Measurements from ENCODE around the gene OR10G2. TPM values are rescaled to one million over a fixed set of nuclear protein-coding genes. Genes with fewer than 3 reads are reported as not detected.

Gene OR10G2
- total RNA-seq, 1 donor from 2014 or later = not detected

GRCh38 chr14:21669284-21669683, 34.5 kb upstream of the OR10G2 start:
- H3K27me3 Mint-ChIP-seq (ENCODE audit: low read depth) = peaks cover 29% of the 10 kb centered on the region
- DNase-seq (ENCODE audit: low spot score in 2 of 2, unreplicated experiment in 2 of 2) = no peak
- H3K4me1 Mint-ChIP-seq = no peaks in the 10 kb centered on the region
- no peak overlapping the region for H3K4me3 Mint-ChIP-seq
- no peak for TF ChIP-seq CTCF (IDR thresholded peaks at IDR 0.05; ENCODE audit: unreplicated experiment)
- peaks cover 2% of the 10 kb centered on the region for H3K9me3 Mint-ChIP-seq
- H3K36me3 Mint-ChIP-seq = no peaks in the 10 kb centered on the region
- H3K27ac Mint-ChIP-seq = no peak overlapping the region

GRCh38 chr14:21668377-21668776, 33.6 kb upstream of the OR10G2 start:
- Mint-ChIP-seq H3K9me3 (peaks cover 4% of the 10 kb centered on the region), H3K4me3 (no peak overlapping the region), H3K27ac (no peak overlapping the region), H3K36me3 (no peaks in the 10 kb centered on the region), H3K4me1 (no peaks in the 10 kb centered on the region), H3K27me3 (ENCODE audit: low read depth) (peaks cover 29% of the 10 kb centered on the region)
- no peak for TF ChIP-seq CTCF (IDR thresholded peaks at IDR 0.05; ENCODE audit: unreplicated experiment)
- no peak for DNase-seq (ENCODE audit: low spot score in 2 of 2, unreplicated experiment in 2 of 2)

- no peaks in the 10 kb centered on the region for H3K9me3 Mint-ChIP-seq
- no peaks in the 10 kb centered on the region for H3K4me1 Mint-ChIP-seq
Measured at GRCh38 chr14:21656980-21657379, 22.2 kb upstream of the OR10G2 start.

GRCh38 chr14:21654215-21654614, 19.5 kb upstream of the OR10G2 start:
- no peak overlapping the region for H3K4me3 Mint-ChIP-seq

More at GRCh38 chr14:21656980-21657379, 22.2 kb upstream of the OR10G2 start:
- Mint-ChIP-seq H3K27me3 (ENCODE audit: low read depth) (peaks cover 27% of the 10 kb centered on the region), H3K4me3 (no peak overlapping the region), H3K36me3 (no peaks in the 10 kb centered on the region), H3K27ac (no peak overlapping the region)
- no peak for TF ChIP-seq CTCF (IDR thresholded peaks at IDR 0.05; ENCODE audit: unreplicated experiment)
- DNase-seq (ENCODE audit: low spot score in 2 of 2, unreplicated experiment in 2 of 2) = no peak

GRCh38 chr14:21653331-21653885, 18.7 kb upstream of the OR10G2 start, which contains the start of gene OR4E2:
Gene OR4E2 (plus strand): TSS chr14:21653835. CDS start chr14:21665083, 11,248 bp downstream.
- no peak for TF ChIP-seq CTCF (IDR thresholded peaks at IDR 0.05; ENCODE audit: unreplicated experiment)
- Mint-ChIP-seq H3K4me1 (no peaks in the 10 kb centered on the region), H3K27me3 (ENCODE audit: low read depth) (peaks cover 31% of the 10 kb centered on the region), H3K36me3 (no peaks in the 10 kb centered on the region), H3K27ac (no peak within 1 kb of the TSS), H3K4me3 (no peak within 1 kb of the TSS), H3K9me3 (no peaks in the 10 kb centered on the region)
- DNase-seq (ENCODE audit: low spot score in 2 of 2, unreplicated experiment in 2 of 2) = no peak

More at GRCh38 chr14:21654215-21654614, 19.5 kb upstream of the OR10G2 start:
- Mint-ChIP-seq H3K27ac (no peak overlapping the region), H3K36me3 (no peaks in the 10 kb centered on the region), H3K27me3 (ENCODE audit: low read depth) (peaks cover 33% of the 10 kb centered on the region), H3K9me3 (no peaks in the 10 kb centered on the region), H3K4me1 (no peaks in the 10 kb centered on the region)
- no peak for DNase-seq (ENCODE audit: low spot score in 2 of 2, unreplicated experiment in 2 of 2)
- TF ChIP-seq CTCF (IDR thresholded peaks at IDR 0.05; ENCODE audit: unreplicated experiment) = no peak

All from mesothelial cell of epicardium (in vitro differentiated cells).